ENCODE measurements around the gene RBPJL. TPM values are rescaled to one million over a fixed set of nuclear protein-coding genes. Genes with fewer than 3 reads are reported as not detected.
A peak's percentile ranks its signal among the peaks of the same experiment; 100 is the strongest.

RBPJL gene
- total and polyA plus RNA-seq, 2 of the 13 experiments (the other 11 are each of a cell fraction or from before 2014, with no cell fraction given), result not detected

DNA sequence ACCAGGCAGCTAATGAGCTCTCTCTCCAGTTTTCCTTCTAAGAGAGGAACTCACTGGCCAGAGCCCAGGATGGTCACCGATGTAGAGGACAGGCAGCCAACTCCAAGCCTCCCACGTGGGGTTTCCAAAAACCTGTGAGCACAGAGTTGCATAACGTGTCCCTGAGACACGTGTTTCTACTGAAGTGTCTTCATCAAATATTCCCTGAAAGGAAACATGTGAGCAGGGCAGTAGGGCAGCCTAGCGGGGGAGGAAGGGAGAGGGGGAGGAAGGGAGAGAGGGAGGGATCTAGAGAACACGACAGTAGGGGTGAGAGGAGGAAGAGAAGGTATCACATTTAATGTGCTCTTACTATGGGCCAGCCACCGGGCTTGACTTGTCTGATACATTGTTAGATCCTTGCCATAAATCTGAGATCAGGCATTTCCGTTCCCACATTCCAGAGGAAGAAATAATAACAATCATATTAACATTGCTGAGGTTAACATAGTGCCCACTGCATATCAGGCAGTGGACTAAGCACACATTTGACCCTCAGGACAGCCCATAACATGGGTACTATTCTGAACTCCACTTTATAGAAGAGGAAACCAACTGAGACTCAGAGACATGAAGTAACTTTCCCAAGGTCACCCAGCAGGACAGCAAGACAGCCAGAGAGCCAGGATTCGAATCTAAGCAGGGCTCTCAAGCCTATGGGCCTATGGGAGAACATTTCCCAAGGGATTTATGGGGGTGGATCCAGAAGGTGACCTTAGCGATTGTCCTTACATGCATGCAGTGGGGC is 51.8 kb downstream of the RBPJL start (continued):
- TF ChIP-seq, protein P1, sequence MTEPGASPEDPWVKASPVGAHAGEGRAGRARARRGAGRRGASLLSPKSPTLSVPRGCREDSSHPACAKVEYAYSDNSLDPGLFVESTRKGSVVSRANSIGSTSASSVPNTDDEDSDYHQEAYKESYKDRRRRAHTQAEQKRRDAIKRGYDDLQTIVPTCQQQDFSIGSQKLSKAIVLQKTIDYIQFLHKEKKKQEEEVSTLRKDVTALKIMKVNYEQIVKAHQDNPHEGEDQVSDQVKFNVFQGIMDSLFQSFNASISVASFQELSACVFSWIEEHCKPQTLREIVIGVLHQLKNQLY (CRISPR knock-in tag; IDR thresholded peaks at IDR 0.05), result peak; percentile 50; the same call in 1 of the 2 replicates
- TF ChIP-seq ZNF235 (CRISPR knock-in tag; IDR thresholded peaks at IDR 0.05; ENCODE audit: borderline replicate concordance) (0 out of 2 replicates have a peak, but pooled peaks have one; percentile 50), CEBPG (CRISPR knock-in tag; IDR thresholded peaks at IDR 0.05) (peak; percentile 87), ZBTB20 (CRISPR knock-in tag; IDR thresholded peaks at IDR 0.05; ENCODE audit: borderline replicate concordance, low read depth) (no peak), PCBP2 (optimal IDR thresholded peaks at IDR 0.05; ENCODE audit: low read depth, low read length, poor library complexity, severe bottlenecking) (no peak), NR2F2 (IDR thresholded peaks at IDR 0.05; ENCODE audit: borderline replicate concordance, low read depth) (peak; percentile 24; the same call in 1 of the 2 replicates), ZNF3 (CRISPR knock-in tag; IDR thresholded peaks at IDR 0.05) (0 out of 2 replicates have a peak, but pooled peaks have one; percentile 27), ZNF572 (CRISPR knock-in tag; IDR thresholded peaks at IDR 0.05) (0 out of 2 replicates have a peak, but pooled peaks have one; percentile 22), CEBPB (IDR thresholded peaks at IDR 0.05; ENCODE audit: borderline replicate concordance, low read depth, low read length) (peak; percentile 87), ZNF510 (CRISPR knock-in tag; IDR thresholded peaks at IDR 0.05; ENCODE audit: low read depth) (0 out of 2 replicates have a peak, but pooled peaks have one; percentile 47), SOX5 (CRISPR knock-in tag; IDR thresholded peaks at IDR 0.05; ENCODE audit: borderline replicate concordance) (peak; percentile 20; the same call in 1 of the 2 replicates), ZNF792 (CRISPR knock-in tag; IDR thresholded peaks at IDR 0.05) (peak; percentile 66; the same call in 1 of the 2 replicates), RAD21 (CRISPR knock-in tag; IDR thresholded peaks at IDR 0.05) (no peak), RARA (CRISPR knock-in tag; IDR thresholded peaks at IDR 0.05) (peak; percentile 76), ZNF446 (CRISPR knock-in tag; IDR thresholded peaks at IDR 0.05) (0 out of 2 replicates have a peak, but pooled peaks have one; percentile 4), KAT8 (CRISPR knock-in tag; IDR thresholded peaks at IDR 0.05) (0 out of 2 replicates have a peak, but pooled peaks have one; percentile 6), ZNF430 (CRISPR knock-in tag; IDR thresholded peaks at IDR 0.05) (peak; percentile 12; the same call in 1 of the 2 replicates), ZNF530 (CRISPR knock-in tag; IDR thresholded peaks at IDR 0.05; ENCODE audit: low read depth) (0 out of 2 replicates have a peak, but pooled peaks have one; percentile 32)
- TF ChIP-seq, protein P2, sequence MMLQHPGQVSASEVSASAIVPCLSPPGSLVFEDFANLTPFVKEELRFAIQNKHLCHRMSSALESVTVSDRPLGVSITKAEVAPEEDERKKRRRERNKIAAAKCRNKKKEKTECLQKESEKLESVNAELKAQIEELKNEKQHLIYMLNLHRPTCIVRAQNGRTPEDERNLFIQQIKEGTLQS (CRISPR knock-in tag; IDR thresholded peaks at IDR 0.05), result no peak
- TF ChIP-seq, protein P3, sequence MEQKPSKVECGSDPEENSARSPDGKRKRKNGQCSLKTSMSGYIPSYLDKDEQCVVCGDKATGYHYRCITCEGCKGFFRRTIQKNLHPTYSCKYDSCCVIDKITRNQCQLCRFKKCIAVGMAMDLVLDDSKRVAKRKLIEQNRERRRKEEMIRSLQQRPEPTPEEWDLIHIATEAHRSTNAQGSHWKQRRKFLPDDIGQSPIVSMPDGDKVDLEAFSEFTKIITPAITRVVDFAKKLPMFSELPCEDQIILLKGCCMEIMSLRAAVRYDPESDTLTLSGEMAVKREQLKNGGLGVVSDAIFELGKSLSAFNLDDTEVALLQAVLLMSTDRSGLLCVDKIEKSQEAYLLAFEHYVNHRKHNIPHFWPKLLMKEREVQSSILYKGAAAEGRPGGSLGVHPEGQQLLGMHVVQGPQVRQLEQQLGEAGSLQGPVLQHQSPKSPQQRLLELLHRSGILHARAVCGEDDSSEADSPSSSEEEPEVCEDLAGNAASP (CRISPR knock-in tag; IDR thresholded peaks at IDR 0.05; ENCODE audit: borderline replicate concordance), result 0 out of 2 replicates have a peak, but pooled peaks have one; percentile 11
- TF ChIP-seq, protein P4, sequence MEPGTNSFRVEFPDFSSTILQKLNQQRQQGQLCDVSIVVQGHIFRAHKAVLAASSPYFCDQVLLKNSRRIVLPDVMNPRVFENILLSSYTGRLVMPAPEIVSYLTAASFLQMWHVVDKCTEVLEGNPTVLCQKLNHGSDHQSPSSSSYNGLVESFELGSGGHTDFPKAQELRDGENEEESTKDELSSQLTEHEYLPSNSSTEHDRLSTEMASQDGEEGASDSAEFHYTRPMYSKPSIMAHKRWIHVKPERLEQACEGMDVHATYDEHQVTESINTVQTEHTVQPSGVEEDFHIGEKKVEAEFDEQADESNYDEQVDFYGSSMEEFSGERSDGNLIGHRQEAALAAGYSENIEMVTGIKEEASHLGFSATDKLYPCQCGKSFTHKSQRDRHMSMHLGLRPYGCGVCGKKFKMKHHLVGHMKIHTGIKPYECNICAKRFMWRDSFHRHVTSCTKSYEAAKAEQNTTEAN (CRISPR knock-in tag; conservative IDR thresholded peaks at IDR 0.05), result no peak; the same call in 1 of the 2 replicates
- TF ChIP-seq, protein P5, sequence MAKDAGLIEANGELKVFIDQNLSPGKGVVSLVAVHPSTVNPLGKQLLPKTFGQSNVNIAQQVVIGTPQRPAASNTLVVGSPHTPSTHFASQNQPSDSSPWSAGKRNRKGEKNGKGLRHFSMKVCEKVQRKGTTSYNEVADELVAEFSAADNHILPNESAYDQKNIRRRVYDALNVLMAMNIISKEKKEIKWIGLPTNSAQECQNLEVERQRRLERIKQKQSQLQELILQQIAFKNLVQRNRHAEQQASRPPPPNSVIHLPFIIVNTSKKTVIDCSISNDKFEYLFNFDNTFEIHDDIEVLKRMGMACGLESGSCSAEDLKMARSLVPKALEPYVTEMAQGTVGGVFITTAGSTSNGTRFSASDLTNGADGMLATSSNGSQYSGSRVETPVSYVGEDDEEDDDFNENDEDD (CRISPR knock-in tag; IDR thresholded peaks at IDR 0.05; ENCODE audit: borderline replicate concordance), result peak; percentile 65; the same call in 1 of the 2 replicates
- TF ChIP-seq, protein P6, sequence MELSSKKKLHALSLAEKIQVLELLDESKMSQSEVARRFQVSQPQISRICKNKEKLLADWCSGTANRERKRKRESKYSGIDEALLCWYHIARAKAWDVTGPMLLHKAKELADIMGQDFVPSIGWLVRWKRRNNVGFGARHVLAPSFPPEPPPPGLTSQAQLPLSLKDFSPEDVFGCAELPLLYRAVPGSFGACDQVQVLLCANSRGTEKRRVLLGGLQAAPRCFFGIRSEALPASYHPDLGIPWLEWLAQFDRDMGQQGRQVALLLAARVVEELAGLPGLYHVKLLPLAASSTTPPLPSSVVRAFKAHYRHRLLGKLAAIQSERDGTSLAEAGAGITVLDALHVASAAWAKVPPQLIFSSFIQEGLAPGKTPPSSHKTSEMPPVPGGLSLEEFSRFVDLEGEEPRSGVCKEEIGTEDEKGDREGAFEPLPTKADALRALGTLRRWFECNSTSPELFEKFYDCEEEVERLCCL (CRISPR knock-in tag; IDR thresholded peaks at IDR 0.05; ENCODE audit: borderline replicate concordance), result no peak

All from HepG2 (cell line).